Muscle of back (tissue), 11 donors: ENCODE measurements around the gene CCDC92. TPM values are rescaled to one million over a fixed set of nuclear protein-coding genes. Genes with fewer than 3 reads are reported as not detected.

Experiments
- DNase-seq, 3 donors: peaks; one replicate each; pipeline versions ENCODE4 v3.0.0 to v3.0.0-alpha.2; 2013
- polyA plus RNA-seq, 10 donors: library from polyadenylated mRNA; unstranded; fragments of 120-200 nt; gene quantifications; one replicate each; pipeline ENCODE4 v1.2.1, GENCODE V29; 2013; ENCODE audit not compliant: insufficient read length in 10 of 10

Gene CCDC92
- polyA plus RNA-seq, 10 donors = 22.5 to 30.0 (median 27.6) TPM

GRCh38 chr12:124004233-124004875, 31.7 kb upstream of the CCDC92 start:
- no peak for DNase-seq

DNA sequence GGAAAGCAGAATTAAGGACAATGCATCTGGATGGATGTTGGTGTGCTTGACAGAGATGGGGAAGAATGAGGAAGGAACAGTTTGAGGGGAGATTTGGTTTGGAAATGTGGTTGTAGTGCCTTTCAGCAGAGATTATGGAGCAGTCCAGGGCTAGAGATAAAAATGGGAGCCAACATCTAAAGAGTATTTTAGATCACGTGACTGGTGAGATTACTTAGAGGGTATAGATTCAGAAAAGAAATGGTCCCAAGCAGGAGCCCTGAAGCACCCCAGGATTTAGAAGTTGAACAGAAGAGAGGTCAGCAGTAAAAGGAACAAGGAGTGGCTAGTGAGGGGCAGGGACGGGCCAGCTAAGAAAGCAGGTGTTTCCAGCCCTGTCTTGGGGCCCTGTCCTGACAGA, 30.0 kb upstream of the CCDC92 start:
- no peak for DNase-seq

GRCh38 chr12:124002021-124002644, 29.5 kb upstream of the CCDC92 start:
- no peak for DNase-seq

DNA sequence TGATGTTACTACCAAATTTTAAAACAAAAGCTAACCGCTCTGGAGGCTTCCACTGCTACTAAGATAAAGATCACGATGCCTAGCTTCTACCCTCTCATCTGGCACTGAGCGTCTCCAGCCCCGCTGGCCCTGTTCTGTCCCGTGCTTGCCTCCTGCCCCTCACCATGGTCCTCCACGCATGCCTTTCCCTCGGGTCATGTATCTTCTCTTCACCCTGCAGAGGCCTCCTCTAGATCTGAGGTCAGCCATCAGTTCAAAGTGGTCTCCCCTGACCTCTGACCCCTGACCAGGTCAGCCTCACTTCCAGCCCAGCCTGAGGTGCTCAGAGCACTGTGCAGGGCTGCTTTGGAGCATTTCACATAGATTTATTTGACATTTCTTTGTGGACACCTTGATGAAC, 28.7 kb upstream of the CCDC92 start:
- no peak for DNase-seq

- DNase-seq = no peak
Observed at GRCh38 chr12:124000111-124000510, 27.5 kb upstream of the CCDC92 start.

DNA sequence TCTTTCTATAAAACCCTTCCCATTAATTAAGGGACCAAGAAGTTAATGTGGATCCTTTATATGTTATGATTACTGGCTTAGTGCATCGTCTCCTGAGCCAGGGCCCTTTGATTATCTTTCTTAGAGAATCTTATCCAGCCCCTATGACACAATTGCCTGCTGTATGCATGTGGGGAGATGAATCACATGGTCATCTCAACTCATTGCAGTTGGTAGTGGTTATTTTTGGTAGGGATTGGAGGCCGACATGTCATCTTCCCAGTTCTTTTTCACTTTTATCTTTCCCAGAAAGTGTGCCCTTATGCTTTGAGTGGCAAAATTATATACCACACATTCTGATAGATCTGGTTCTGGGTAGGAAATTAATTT, 26.3 kb upstream of the CCDC92 start:
- DNase-seq = no peak

- no peak for DNase-seq
Observed at GRCh38 chr12:123998344-123998990, 25.8 kb upstream of the CCDC92 start.

GRCh38 chr12:123997908-123998307, 25.3 kb upstream of the CCDC92 start:
- no peak for DNase-seq

- no peak for DNase-seq
Observed at GRCh38 chr12:123997033-123997822, 24.6 kb upstream of the CCDC92 start.

DNA sequence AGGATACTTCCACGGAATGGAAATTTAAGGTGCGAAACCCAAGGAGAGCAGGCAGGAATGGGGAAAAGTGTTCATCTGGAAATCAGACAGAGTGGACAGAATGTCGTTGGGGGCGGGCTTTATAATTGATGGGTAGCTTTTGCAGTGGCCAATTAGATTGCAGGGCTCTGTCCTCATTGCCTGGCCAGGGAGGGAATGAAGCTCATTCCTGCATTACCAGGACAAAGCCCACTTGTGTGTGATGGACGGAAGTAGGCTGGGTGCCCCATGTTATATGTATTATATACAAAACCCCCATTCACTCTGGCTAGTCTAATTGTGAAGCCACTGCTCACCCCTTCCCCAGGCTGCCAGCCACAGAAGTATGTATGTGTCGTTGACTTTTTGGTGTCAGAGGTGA, 23.9 kb upstream of the CCDC92 start:
- no peak for DNase-seq

DNA sequence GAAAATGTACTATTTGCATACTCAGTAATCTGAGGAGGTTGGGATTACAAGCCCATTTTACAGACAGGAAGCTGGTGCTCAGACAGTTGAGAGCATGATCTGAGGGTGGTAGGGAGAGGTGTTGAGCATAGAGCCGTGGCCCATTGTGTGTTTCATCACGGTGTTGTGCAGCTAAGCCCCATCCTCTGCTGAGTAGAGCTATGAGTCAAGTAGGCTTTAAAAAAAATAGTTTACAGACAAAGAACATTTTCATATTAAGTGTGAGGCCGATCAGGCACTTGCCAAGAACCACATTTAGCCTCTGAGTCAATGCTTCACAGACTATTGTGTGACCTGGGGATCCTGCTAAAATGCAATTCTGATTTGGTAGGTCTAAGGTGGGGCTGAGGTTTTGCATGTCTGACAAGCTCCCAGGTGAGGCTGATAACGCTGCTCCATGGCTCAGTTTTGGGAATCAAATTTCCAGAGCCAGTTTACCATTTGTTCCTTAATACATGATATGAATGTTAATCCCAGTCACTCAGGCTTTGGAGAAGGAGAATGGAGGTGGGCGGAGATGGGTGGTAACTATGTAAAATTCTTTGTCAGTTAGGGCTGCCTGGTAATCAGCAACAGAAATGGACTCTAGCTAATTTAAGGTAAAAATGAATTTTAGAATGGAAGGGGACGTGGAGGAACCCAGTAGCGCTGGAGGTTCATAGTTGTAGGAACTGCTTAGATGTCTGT, 22.6 kb upstream of the CCDC92 start:
- no peak for DNase-seq

DNA sequence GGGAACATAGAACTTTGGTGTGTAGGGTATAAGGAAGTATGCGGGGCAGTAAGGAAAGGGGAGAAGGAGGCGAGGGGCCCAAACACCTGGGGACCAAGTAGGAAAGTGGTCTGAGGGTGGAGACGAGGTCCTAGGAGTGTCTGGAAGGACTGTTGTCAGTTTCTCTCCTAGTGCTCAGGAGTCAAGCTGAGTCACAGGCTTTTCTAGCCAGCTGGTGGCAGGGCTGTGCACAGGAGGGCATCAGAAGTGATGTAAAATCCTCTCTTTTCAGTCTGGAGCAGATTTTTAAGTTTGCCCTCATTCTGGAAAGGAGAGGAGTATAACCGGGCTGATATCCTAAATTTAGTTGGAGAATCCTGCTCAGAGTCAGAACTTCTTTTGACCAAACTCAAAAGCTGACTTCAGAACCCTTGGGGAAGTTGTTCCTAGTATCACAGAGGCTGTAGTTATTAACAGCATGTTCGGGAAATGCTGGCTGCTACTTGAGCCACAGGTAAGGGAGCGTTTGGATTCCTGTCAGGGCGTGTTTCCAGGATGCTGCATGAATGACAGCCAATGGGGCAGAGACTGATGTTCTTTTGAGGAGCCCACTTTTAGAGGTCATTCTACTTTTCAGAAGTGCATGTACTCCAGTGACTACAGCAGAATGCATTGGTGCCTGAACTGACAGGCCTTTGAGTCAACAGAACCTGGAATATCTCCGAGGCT, 19.6 kb upstream of the CCDC92 start:
- no peak for DNase-seq

- DNase-seq = no peak
Observed at GRCh38 chr12:123991372-123991951, 18.8 kb upstream of the CCDC92 start.

GRCh38 chr12:123990511-123990910, 17.9 kb upstream of the CCDC92 start:
- DNase-seq = no peak

DNA sequence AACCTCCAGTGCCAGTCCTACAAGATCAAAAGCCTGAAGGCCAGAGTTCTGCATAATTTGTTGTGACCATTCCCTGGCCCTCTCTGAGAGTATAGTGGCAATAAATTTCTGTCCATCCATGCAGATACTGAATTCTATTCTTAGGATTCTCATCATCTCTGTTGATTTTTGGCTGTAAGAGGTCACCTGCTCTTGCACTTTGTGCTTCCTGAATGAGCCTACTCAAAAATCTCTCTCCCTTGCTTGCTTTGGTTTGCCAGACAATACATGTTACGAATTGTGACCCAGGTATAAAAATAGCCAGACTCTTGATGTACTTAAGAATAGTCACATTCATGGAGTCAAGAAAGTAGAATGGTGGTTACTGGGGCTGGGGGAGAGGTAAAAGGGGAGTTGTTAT, 17.1 kb upstream of the CCDC92 start:
- no peak for DNase-seq

- no peak for DNase-seq
Observed at GRCh38 chr12:123989168-123989567, 16.5 kb upstream of the CCDC92 start.

GRCh38 chr12:123987022-123987421, 14.4 kb upstream of the CCDC92 start:
- DNase-seq = no peak

DNA sequence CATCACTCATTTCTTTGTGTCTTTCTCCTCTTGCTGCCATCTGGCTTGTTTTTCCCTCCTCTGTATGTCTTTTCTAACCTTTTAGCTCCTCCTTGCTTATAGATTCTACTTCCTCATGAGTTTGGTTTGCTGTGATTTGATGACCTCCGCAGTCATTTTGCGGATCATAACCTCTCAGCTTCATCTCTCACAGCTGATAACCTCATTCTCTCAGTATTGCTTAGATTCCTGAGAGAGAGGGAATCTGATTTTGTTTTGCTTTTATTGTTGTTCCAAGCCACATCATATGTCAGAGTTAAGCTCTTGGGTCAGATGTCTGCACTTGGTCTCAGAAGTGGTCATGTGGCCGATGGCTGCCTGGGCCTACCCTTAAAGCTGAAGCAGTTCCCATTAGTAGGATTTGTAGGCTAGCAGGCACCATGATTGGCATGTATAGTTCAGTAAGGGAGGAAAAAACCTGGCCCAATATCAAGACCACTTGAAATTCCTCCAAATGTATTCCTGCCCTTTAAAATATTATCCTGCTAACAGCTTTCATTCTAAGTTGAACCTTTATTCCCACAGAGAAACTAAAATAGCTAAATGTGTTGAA, 13.8 kb upstream of the CCDC92 start:
- DNase-seq = no peak

DNA sequence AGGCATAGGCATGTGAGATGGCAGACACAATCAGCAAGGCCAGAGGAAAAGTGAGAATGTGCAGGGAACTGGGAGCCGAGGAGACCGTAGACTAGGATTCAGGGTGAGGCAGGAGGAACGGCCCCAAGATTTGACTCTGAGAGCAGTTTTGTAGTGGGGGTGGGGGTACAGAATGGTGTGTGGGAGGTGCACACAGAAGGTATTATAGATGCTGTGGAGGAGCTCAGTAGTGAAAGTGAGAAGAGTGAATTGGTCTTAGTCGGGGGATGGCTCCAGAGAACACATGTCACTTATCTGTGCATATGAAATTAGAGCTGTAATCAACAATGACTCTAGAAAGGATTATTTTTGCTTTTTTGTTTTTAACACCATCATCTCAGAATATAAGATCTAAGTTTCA, 12.3 kb upstream of the CCDC92 start:
- no peak for DNase-seq

- DNase-seq = peak in 2 of 3 donors; percentile 44 to 45
Observed at GRCh38 chr12:123983822-123984485, 11.3 kb upstream of the CCDC92 start.
